ENCODE results near the gene PGM2. TPM values are rescaled to one million over a fixed set of nuclear protein-coding genes. Genes with fewer than 3 reads are reported as not detected.

PGM2 gene
- polyA plus RNA-seq, 1 donor from 2014 or later = 9.3 TPM

GRCh38 chr4:37794056-37794455, 32.4 kb upstream of the PGM2 start:
- TF ChIP-seq SMC3 (conservative IDR thresholded peaks at IDR 0.05; ENCODE audit: poor library complexity) (no peak), MXI1 (conservative IDR thresholded peaks at IDR 0.05; ENCODE audit: poor library complexity, severe bottlenecking) (no peak), EZH2 (IDR thresholded peaks at IDR 0.05; ENCODE audit: borderline replicate concordance, insufficient read depth, low read length, poor library complexity, severe bottlenecking) (no peak), TAF1 (IDR thresholded peaks at IDR 0.05; ENCODE audit: low read depth) (no peak), EP300 (conservative IDR thresholded peaks at IDR 0.05; ENCODE audit: poor library complexity, severe bottlenecking) (no peak), RAD21 (conservative IDR thresholded peaks at IDR 0.05) (no peak), CTCF (IDR thresholded peaks at IDR 0.05; ENCODE audit: poor library complexity, severe bottlenecking) (no peak), POLR2AphosphoS5 (IDR thresholded peaks at IDR 0.05) (no peak), REST (IDR thresholded peaks at IDR 0.05; ENCODE audit: borderline replicate concordance) (no peak)
- Histone ChIP-seq H3K27me3 (ENCODE audit: insufficient read depth, low read depth, low read length) (no peaks in the 10 kb centered on the region), H3K9me2 (ENCODE audit: insufficient read depth, low read length) (no peaks in the 10 kb centered on the region)

GRCh38 chr4:37795581-37796195, 30.8 kb upstream of the PGM2 start:
- H3K4me3 ChIP-seq (ENCODE audit: low read length) = no peak overlapping the region
- no peaks in the 10 kb centered on the region for H3K9me3 ChIP-seq (ENCODE audit: low read length)
- H3K9me2 ChIP-seq (ENCODE audit: insufficient read depth, low read length) = no peaks in the 10 kb centered on the region
- TF ChIP-seq CTCF (IDR thresholded peaks at IDR 0.05; ENCODE audit: poor library complexity, severe bottlenecking) (no peak), MXI1 (conservative IDR thresholded peaks at IDR 0.05; ENCODE audit: poor library complexity, severe bottlenecking) (no peak), SMC3 (conservative IDR thresholded peaks at IDR 0.05; ENCODE audit: poor library complexity) (no peak), RAD21 (conservative IDR thresholded peaks at IDR 0.05) (no peak), POLR2AphosphoS5 (IDR thresholded peaks at IDR 0.05) (no peak), EP300 (conservative IDR thresholded peaks at IDR 0.05; ENCODE audit: poor library complexity, severe bottlenecking) (no peak), TAF1 (IDR thresholded peaks at IDR 0.05; ENCODE audit: low read depth) (no peak), EZH2 (IDR thresholded peaks at IDR 0.05; ENCODE audit: borderline replicate concordance, insufficient read depth, low read length, poor library complexity, severe bottlenecking) (no peak), REST (IDR thresholded peaks at IDR 0.05; ENCODE audit: borderline replicate concordance) (no peak)
- no peaks in the 10 kb centered on the region for H3K79me2 ChIP-seq (replicated peaks; ENCODE audit: insufficient read depth, low read length)
- no peaks in the 10 kb centered on the region for H4K20me1 ChIP-seq (ENCODE audit: insufficient read depth)
- no peaks in the 10 kb centered on the region for H3K36me3 ChIP-seq (ENCODE audit: insufficient read depth, low read length)
- no peaks in the 10 kb centered on the region for H3K27me3 ChIP-seq (ENCODE audit: insufficient read depth, low read depth, low read length)
- no peak overlapping the region for H3K4me2 ChIP-seq (ENCODE audit: low read length)
- H2AFZ ChIP-seq (ENCODE audit: low read depth, low read length) = no peak overlapping the region
- no peak overlapping the region for H3K27ac ChIP-seq (ENCODE audit: low read length)
- H3K9ac ChIP-seq (ENCODE audit: low read length) = no peak overlapping the region
- no peaks in the 10 kb centered on the region for H3F3A ChIP-seq (ENCODE audit: insufficient read depth, low read length, poor library complexity, severe bottlenecking)

More at GRCh38 chr4:37794056-37794455, 32.4 kb upstream of the PGM2 start:
- Histone ChIP-seq H3K4me3 (ENCODE audit: low read length) (no peak overlapping the region), H4K20me1 (ENCODE audit: insufficient read depth) (no peaks in the 10 kb centered on the region), H3K9me3 (ENCODE audit: low read length) (no peaks in the 10 kb centered on the region), H3K36me3 (ENCODE audit: insufficient read depth, low read length) (no peaks in the 10 kb centered on the region), H3K4me2 (ENCODE audit: low read length) (no peak overlapping the region), H3F3A (ENCODE audit: insufficient read depth, low read length, poor library complexity, severe bottlenecking) (no peaks in the 10 kb centered on the region), H3K79me2 (replicated peaks; ENCODE audit: insufficient read depth, low read length) (no peaks in the 10 kb centered on the region), H3K9ac (ENCODE audit: low read length) (no peak overlapping the region), H3K27ac (ENCODE audit: low read length) (no peak overlapping the region), H2AFZ (ENCODE audit: low read depth, low read length) (no peak overlapping the region)
